ENCODE results near the gene SPATA31A6. TPM values are rescaled to one million over a fixed set of nuclear protein-coding genes. Genes with fewer than 3 reads are reported as not detected.
A peak's percentile ranks its signal among the peaks of the same experiment; 100 is the strongest.
"Not testable (repeated sequence)": the region's sequence is repeated elsewhere in the genome, so short reads cannot be mapped to it uniquely, and the experiment has no call there.

The SPATA31A6 gene
- total RNA-seq = not detected
- polyA plus RNA-seq (ENCODE audit: insufficient read depth, low read depth, low replicate concordance) = not detected
- long read RNA-seq, donor 1 = 0 reads
- long read RNA-seq, donor 2 = 0 reads
- long read RNA-seq, donor 3 = 0 reads
- long read RNA-seq, donor 4 = 0 reads
- long read RNA-seq, donor 5 = 0 reads
- long read RNA-seq, donor 6 = 0 reads
- long read RNA-seq, donor 7 = 0 reads
- long read RNA-seq, donor 8 = 0 reads
- long read RNA-seq, donor 9 = 0 reads
- long read RNA-seq, donor 10 = 0 reads

DNA sequence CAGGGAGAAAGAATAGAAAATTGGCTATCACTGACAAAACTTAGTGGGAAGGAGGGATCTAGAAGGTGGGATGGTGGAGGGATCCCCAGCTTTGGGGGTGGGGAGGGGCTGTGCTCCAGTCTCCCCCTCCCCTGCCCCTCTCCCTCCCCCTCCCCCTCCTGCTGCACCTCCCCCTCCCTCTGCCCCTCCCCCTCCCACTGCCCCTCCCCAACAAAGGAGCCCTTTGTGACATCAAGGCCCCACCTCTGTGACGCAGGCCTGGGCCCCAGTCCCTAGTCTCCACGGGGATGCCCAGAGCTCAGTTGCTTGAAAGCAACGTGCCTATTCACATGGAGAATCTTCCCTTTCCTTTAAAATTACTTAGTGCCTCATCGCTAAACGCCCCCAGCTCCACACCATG, at the start of gene SPATA31A6:
SPATA31A6 (plus strand) TSS at position 301 of the 400 bp plus-strand sequence; CDS start at position 330, 29 bp downstream.
- DNase-seq; H3K4me3 ChIP-seq (ENCODE audit: low read length in 3 of 3); H3K27me3 ChIP-seq (ENCODE audit: control insufficient read depth, insufficient read depth, low read length); intact Hi-C loops (cut with DNase I); H3K4me1 ChIP-seq (ENCODE audit: control insufficient read depth in 2 of 3, insufficient read depth in 2 of 3, low read depth in 1 of 3, low read length in 3 of 3); H3K36me3 ChIP-seq (ENCODE audit: control insufficient read depth in 2 of 3, insufficient read depth in 3 of 3, low read length in 3 of 3); H3K9me3 ChIP-seq (ENCODE audit: control insufficient read depth in 2 of 3, insufficient read depth in 1 of 3, low read length in 3 of 3); H3K27ac ChIP-seq (ENCODE audit: low read depth in 2 of 2, low read length in 2 of 2); FAIRE-seq; H3K9ac ChIP-seq (ENCODE audit: low read length in 3 of 3): not testable (repeated sequence)

DNA sequence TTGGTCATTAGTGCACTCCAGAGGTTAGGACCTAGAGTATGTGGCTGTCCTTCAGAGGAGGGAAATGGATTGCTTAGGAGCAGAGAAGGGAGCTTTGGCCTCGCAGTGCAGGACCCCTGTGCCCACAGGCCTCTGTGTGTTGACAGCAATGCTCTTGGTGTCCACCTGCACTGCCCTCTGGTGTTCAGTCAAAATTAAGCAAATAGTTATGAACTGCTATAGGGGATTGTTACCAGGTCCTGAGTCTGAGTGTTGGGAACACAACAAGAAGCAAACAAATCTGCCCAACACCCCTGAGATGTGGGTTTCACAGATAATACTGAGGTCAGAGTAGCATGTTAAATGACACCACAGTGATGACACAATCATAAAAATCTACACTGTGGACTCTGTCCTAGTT, 23.2 kb upstream of the SPATA31A6 start:
- FAIRE-seq; H3K4me3 ChIP-seq (ENCODE audit: low read length in 3 of 3); H3K27me3 ChIP-seq (ENCODE audit: control insufficient read depth, insufficient read depth, low read length); H3K27ac ChIP-seq (ENCODE audit: low read depth in 2 of 2, low read length in 2 of 2); intact Hi-C loops (cut with DNase I); H3K36me3 ChIP-seq (ENCODE audit: control insufficient read depth in 2 of 3, insufficient read depth in 3 of 3, low read length in 3 of 3); H3K9me3 ChIP-seq (ENCODE audit: control insufficient read depth in 2 of 3, insufficient read depth in 1 of 3, low read length in 3 of 3); H3K9ac ChIP-seq (ENCODE audit: low read length in 3 of 3); H3K4me1 ChIP-seq (ENCODE audit: control insufficient read depth in 2 of 3, insufficient read depth in 2 of 3, low read depth in 1 of 3, low read length in 3 of 3): not testable (repeated sequence)
- peak; percentile 35 for TF ChIP-seq CTCF (IDR thresholded peaks at IDR 0.05; ENCODE audit: borderline replicate concordance, extremely low read depth, insufficient read depth)
- DNase-seq = peak in 3 of 5 donors; percentile 1 to 18 (median 8)

- H3K27me3 ChIP-seq (ENCODE audit: control insufficient read depth, insufficient read depth, low read length); DNase-seq; H3K4me1 ChIP-seq (ENCODE audit: control insufficient read depth in 2 of 3, insufficient read depth in 2 of 3, low read depth in 1 of 3, low read length in 3 of 3); FAIRE-seq; intact Hi-C loops (cut with DNase I); H3K9ac ChIP-seq (ENCODE audit: low read length in 3 of 3); H3K36me3 ChIP-seq (ENCODE audit: control insufficient read depth in 2 of 3, insufficient read depth in 3 of 3, low read length in 3 of 3); H3K4me3 ChIP-seq (ENCODE audit: low read length in 3 of 3); H3K27ac ChIP-seq (ENCODE audit: low read depth in 2 of 2, low read length in 2 of 2); H3K9me3 ChIP-seq (ENCODE audit: control insufficient read depth in 2 of 3, insufficient read depth in 1 of 3, low read length in 3 of 3): not testable (repeated sequence)
Observed at GRCh38 chr9:42219861-42220260, 36.4 kb downstream of the SPATA31A6 start.

- H3K27me3 ChIP-seq (ENCODE audit: control insufficient read depth, insufficient read depth, low read length); H3K36me3 ChIP-seq (ENCODE audit: control insufficient read depth in 2 of 3, insufficient read depth in 3 of 3, low read length in 3 of 3); intact Hi-C loops (cut with DNase I); FAIRE-seq; H3K4me1 ChIP-seq (ENCODE audit: control insufficient read depth in 2 of 3, insufficient read depth in 2 of 3, low read depth in 1 of 3, low read length in 3 of 3); DNase-seq; H3K9ac ChIP-seq (ENCODE audit: low read length in 3 of 3); H3K27ac ChIP-seq (ENCODE audit: low read depth in 2 of 2, low read length in 2 of 2); H3K9me3 ChIP-seq (ENCODE audit: control insufficient read depth in 2 of 3, insufficient read depth in 1 of 3, low read length in 3 of 3); H3K4me3 ChIP-seq (ENCODE audit: low read length in 3 of 3): not testable (repeated sequence)
Observed at GRCh38 chr9:42223230-42223629, 39.8 kb downstream of the SPATA31A6 start.

DNA sequence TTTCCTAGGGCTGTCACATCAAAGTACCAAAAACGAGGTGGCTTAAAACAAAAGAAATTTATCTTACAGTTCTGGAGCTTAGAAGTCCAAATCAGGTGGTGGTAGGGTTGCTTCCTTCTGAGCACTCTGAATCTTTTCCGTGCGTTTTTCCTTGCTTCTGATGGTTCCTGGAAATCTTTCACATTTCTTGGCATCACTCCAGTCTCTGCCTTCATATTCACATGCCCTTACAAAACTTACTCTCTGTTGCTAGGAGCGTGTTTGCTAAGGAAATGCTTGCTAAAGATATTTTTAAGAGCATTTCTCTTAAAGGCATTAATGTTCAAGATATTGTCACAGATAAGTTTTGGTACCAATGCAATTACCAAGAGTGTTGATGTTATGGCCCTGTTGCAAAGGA, 49.6 kb downstream of the SPATA31A6 start:
- H3K9me3 ChIP-seq (ENCODE audit: control insufficient read depth in 2 of 3, insufficient read depth in 1 of 3, low read length in 3 of 3); H3K27ac ChIP-seq (ENCODE audit: low read depth in 2 of 2, low read length in 2 of 2); H3K9ac ChIP-seq (ENCODE audit: low read length in 3 of 3); H3K27me3 ChIP-seq (ENCODE audit: control insufficient read depth, insufficient read depth, low read length); intact Hi-C loops (cut with DNase I); H3K4me3 ChIP-seq (ENCODE audit: low read length in 3 of 3); H3K36me3 ChIP-seq (ENCODE audit: control insufficient read depth in 2 of 3, insufficient read depth in 3 of 3, low read length in 3 of 3); FAIRE-seq; H3K4me1 ChIP-seq (ENCODE audit: control insufficient read depth in 2 of 3, insufficient read depth in 2 of 3, low read depth in 1 of 3, low read length in 3 of 3); DNase-seq: not testable (repeated sequence)

- H3K4me3 ChIP-seq (ENCODE audit: low read length in 3 of 3); FAIRE-seq; H3K9me3 ChIP-seq (ENCODE audit: control insufficient read depth in 2 of 3, insufficient read depth in 1 of 3, low read length in 3 of 3); H3K36me3 ChIP-seq (ENCODE audit: control insufficient read depth in 2 of 3, insufficient read depth in 3 of 3, low read length in 3 of 3); H3K4me1 ChIP-seq (ENCODE audit: control insufficient read depth in 2 of 3, insufficient read depth in 2 of 3, low read depth in 1 of 3, low read length in 3 of 3); H3K9ac ChIP-seq (ENCODE audit: low read length in 3 of 3); H3K27ac ChIP-seq (ENCODE audit: low read depth in 2 of 2, low read length in 2 of 2); intact Hi-C loops (cut with DNase I); DNase-seq; H3K27me3 ChIP-seq (ENCODE audit: control insufficient read depth, insufficient read depth, low read length): not testable (repeated sequence)
Observed at GRCh38 chr9:42234610-42235009, 51.2 kb downstream of the SPATA31A6 start.

DNA sequence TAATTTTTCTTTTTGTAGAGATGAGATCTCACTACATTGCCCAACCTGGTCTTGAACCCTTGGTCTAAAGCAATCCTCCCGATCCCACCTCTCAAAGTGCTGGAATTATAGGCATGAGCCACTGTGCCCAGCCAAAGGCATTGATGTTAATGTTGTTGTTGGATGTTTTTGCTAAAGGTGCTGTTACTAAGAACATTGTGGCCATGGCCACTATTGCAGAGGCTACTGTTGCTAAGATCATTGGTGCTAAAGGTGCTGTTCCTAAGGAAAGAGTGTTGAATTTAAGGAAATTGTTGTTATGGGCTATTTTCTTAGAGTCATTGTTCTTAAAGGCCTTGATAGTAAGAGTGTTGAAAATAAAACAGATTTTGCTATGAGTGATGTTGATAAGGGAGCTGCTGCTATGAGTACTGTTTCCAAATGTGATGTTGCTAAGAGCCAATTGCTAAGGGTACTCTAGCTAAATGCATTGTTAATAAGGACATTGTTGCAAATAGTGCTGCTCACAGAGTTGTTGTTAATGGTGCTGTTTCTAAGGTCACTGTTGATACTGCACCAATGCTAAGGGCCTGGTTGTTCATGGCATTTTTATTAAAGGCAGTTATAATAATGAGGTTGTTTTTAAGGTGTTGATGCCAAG, 52.0 kb downstream of the SPATA31A6 start:
- H3K4me3 ChIP-seq (ENCODE audit: low read length in 3 of 3); H3K9me3 ChIP-seq (ENCODE audit: control insufficient read depth in 2 of 3, insufficient read depth in 1 of 3, low read length in 3 of 3); H3K27ac ChIP-seq (ENCODE audit: low read depth in 2 of 2, low read length in 2 of 2); intact Hi-C loops (cut with DNase I); H3K27me3 ChIP-seq (ENCODE audit: control insufficient read depth, insufficient read depth, low read length); H3K9ac ChIP-seq (ENCODE audit: low read length in 3 of 3); FAIRE-seq; H3K4me1 ChIP-seq (ENCODE audit: control insufficient read depth in 2 of 3, insufficient read depth in 2 of 3, low read depth in 1 of 3, low read length in 3 of 3); H3K36me3 ChIP-seq (ENCODE audit: control insufficient read depth in 2 of 3, insufficient read depth in 3 of 3, low read length in 3 of 3); DNase-seq: not testable (repeated sequence)

Measured in kidney (tissue), 22 donors.